OCI-M1 (cell line): Measurements from ENCODE around the gene STX19.
"Not testable (repeated sequence)": the region's sequence is repeated elsewhere in the genome, so short reads cannot be mapped to it uniquely, and the experiment has no call there.

Experiments
- DNase-seq: peaks from one replicate; lab custom pipeline; 2025; lab: John Stamatoyannopoulos, UW

Gene STX19

DNA sequence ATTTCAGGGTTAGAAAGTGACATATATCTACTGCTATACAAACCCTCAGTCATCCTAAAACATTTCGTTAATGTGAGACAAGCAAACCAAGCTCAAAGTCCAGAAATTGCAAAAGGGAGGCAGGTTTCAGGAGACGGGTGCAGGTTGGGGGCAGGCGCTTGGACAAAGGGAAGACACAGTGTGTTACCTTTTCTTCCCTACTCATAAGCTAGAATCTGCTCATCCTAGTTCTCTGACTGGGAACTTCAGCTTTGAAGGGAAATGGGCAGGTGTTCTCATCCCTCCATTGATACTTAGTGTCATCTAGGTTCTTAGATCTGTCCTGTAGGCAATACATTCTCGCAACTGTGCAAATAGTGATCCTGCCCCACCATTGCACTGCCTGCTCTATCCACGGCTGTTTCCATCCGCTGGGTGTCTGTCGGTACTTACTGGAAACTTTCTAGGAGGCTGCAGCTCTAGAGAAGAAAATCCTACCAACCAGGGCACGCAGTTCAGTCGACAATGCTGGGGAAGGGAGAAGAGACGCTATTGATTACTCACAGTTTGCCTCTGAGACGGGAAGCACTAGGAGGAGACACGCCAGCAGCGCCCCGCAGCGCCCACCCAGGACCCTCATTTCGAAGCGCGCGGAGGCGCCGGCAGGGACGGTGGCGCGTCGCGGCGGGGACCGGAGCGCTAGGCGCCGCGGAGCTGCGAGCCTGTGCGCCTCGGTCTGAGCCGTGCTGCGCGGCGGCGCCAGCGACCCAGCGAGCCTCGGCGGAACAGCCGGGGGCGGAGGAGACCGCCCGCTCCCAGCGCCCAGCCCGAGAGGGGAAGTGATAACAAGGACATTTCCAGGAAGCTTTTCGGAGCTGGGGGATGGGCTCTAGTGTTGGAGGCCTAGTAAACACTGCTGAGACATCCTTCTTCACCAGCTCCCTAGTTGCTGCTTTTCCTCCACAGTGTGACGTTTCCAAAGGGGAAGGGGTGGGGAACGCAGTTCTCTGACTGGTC, 55.0 kb downstream of the STX19 start, which contains the start of gene PROS1:
TSS of gene PROS1 (minus strand) at position 766 of the 996 bp plus-strand sequence. CDS start at position 619, 147 bp downstream.
- peak; percentile 95 for DNase-seq

DNA sequence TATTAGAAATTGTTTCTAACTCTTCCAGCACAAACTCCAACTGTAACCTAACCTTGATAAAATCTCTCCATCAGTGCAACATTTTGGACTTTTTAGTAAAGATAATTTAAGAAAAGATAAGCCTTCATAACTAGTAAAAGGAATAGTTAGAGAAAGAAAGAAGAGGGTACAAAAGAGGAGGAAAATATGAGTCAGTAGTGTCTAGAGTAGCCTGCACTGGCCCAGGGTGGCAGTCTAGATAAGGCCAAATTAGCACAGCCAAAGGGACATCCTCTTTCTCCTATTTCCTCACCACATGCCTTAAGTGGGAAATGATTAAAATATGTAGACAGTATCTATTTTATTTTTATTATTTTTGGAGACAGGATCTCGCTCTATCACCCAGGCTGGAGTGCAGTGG, 58.4 kb downstream of the STX19 start:
- DNase-seq, result peak; percentile 85

DNA sequence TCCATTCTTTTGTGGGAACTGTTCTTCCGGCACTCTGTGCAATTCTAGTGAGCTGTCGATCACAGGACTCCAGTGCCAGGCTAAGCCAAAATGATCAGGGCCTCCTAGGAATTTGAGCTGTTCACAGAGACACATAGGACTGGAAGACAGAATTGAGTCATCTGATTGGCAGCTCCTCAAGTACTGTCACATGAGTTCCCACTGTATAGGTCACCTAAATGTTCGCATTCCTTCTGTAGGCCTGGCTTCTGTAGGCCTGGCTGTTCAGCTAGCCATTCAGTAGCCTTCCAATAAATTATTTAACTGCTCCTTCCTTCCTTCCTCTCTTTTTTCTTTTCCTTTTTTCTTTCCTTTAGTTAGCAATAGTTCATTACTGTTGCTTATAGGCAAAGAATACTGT, 59.0 kb downstream of the STX19 start:
- peak; percentile 33 for DNase-seq

DNA sequence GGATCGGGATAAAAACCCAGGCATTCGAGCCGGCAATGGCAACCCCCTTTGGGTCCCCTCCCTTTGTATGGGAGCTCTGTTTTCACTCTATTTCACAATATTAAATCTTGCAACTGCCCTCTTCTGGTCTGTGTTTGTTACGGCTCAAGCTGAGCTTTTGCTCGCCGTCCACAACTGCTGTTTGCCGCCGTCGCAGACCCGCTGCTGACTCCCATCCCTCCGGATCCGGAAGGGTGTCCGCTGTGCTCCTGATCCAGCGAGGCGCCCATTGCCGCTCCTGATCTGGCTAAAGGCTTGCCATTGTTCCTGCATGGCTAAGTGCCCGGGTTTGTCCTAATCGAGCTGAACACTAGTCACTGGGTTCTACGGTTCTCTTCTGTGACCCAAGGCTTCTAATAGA, 63.3 kb downstream of the STX19 start:
- DNase-seq, result not testable (repeated sequence)
